ENCODE measurements around the gene RNLS.

GRCh38 chr10:88433565-88434186 is 149.4 kb downstream of the RNLS start:
- no peak for TF ChIP-seq EZH2phosphoT487 (conservative IDR thresholded peaks at IDR 0.05; ENCODE audit: low read length)
- TF ChIP-seq CTCF (IDR thresholded peaks at IDR 0.05; ENCODE audit: insufficient read depth, low read length, poor library complexity, severe bottlenecking), result no peak
